ENCODE measurements around the gene SOST. TPM values are rescaled to one million over a fixed set of nuclear protein-coding genes. Genes with fewer than 3 reads are reported as not detected.

The SOST gene
- total RNA-seq, 1 donor from 2014 or later = 2.0 TPM

DNA sequence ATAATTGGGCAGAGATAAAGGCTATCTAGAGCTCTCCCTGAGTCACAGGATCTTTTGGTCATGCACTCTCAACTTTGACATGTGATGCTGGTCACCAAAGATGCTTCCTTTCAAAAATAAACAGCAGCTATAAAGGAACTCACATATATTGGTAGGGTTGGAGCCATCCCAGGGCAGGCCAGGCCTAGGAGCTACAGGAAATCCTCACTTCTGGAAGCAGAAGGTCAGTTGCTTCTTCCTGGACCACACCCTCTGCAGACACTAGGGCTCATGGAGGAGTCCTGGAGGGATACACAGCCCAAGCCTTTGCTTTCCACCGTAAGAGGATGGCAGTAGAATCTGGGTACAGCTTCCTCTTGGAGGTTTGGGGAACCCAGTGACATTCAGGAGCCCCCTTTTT, 24.6 kb downstream of the SOST start:
- no peaks in the 10 kb centered on the region for H3K27me3 Mint-ChIP-seq
- peaks cover 5% of the 10 kb centered on the region for H3K4me1 Mint-ChIP-seq (ENCODE audit: unreplicated experiment)
- TF ChIP-seq, protein P1, sequence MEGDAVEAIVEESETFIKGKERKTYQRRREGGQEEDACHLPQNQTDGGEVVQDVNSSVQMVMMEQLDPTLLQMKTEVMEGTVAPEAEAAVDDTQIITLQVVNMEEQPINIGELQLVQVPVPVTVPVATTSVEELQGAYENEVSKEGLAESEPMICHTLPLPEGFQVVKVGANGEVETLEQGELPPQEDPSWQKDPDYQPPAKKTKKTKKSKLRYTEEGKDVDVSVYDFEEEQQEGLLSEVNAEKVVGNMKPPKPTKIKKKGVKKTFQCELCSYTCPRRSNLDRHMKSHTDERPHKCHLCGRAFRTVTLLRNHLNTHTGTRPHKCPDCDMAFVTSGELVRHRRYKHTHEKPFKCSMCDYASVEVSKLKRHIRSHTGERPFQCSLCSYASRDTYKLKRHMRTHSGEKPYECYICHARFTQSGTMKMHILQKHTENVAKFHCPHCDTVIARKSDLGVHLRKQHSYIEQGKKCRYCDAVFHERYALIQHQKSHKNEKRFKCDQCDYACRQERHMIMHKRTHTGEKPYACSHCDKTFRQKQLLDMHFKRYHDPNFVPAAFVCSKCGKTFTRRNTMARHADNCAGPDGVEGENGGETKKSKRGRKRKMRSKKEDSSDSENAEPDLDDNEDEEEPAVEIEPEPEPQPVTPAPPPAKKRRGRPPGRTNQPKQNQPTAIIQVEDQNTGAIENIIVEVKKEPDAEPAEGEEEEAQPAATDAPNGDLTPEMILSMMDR (conservative IDR thresholded peaks at IDR 0.05) = no peak
- H3K9me3 Mint-ChIP-seq = no peaks in the 10 kb centered on the region
- no peaks in the 10 kb centered on the region for H3K36me3 Mint-ChIP-seq
- no peak for DNase-seq (ENCODE audit: extremely low spot score, unreplicated experiment)
- H3K4me3 Mint-ChIP-seq = no peak overlapping the region
- H3K27ac Mint-ChIP-seq = no peak overlapping the region

DNA sequence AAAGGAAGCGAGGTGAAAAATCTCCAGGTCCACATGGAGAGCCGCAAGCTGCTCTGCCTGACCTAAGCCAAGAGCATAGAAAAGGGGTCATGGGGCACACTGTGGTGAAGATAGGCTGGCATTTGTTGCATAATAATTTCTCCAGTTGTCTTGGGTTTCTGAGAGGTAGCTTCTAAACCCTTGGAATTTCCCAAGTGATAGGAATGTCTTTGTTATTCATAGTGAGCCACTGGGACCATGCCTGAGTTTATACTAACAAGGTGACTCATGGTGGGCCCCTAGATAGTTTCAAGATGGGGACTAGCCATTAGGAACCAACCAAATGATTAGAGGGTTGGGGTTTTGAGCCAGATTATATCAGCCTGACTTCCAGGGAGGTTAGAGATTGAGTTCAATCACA, 25.6 kb downstream of the SOST start:
- no peak overlapping the region for H3K4me3 Mint-ChIP-seq

DNA sequence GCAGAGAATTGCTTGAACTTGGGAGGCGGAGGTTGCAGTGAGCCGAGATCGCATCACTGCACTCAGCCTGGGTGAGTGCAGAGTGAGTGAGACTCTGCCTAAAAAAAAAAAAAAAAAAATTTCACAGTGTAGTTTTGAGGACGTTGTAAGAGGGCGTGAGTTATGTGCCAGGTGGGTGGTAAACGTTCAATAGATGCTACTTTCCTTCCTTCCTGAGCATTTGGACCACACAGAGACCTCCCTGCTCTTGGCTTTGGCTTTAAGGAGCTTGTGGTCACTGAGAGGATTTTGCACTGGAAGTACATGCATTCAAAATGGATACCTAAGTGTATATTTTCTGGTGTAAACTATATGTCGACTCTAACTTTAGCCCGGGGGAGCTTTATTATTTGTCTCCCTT, 30.5 kb downstream of the SOST start:
- no peaks in the 10 kb centered on the region for H3K9me3 Mint-ChIP-seq
- no peak overlapping the region for H3K27ac Mint-ChIP-seq
- no peaks in the 10 kb centered on the region for H3K36me3 Mint-ChIP-seq
- H3K4me1 Mint-ChIP-seq (ENCODE audit: unreplicated experiment) = peaks cover 10% of the 10 kb centered on the region
- H3K27me3 Mint-ChIP-seq = no peaks in the 10 kb centered on the region
- DNase-seq (ENCODE audit: extremely low spot score, unreplicated experiment) = no peak
- H3K4me3 Mint-ChIP-seq = no peak overlapping the region
- TF ChIP-seq, protein P1 (conservative IDR thresholded peaks at IDR 0.05) = no peak

More for the DNA sequence above, 25.6 kb downstream of the SOST start:
- Mint-ChIP-seq H3K36me3 (no peaks in the 10 kb centered on the region), H3K27ac (no peak overlapping the region), H3K9me3 (no peaks in the 10 kb centered on the region), H3K4me1 (ENCODE audit: unreplicated experiment) (peaks cover 5% of the 10 kb centered on the region), H3K27me3 (no peaks in the 10 kb centered on the region)
- TF ChIP-seq, protein P1 (conservative IDR thresholded peaks at IDR 0.05) = no peak
- no peak for DNase-seq (ENCODE audit: extremely low spot score, unreplicated experiment)

DNA sequence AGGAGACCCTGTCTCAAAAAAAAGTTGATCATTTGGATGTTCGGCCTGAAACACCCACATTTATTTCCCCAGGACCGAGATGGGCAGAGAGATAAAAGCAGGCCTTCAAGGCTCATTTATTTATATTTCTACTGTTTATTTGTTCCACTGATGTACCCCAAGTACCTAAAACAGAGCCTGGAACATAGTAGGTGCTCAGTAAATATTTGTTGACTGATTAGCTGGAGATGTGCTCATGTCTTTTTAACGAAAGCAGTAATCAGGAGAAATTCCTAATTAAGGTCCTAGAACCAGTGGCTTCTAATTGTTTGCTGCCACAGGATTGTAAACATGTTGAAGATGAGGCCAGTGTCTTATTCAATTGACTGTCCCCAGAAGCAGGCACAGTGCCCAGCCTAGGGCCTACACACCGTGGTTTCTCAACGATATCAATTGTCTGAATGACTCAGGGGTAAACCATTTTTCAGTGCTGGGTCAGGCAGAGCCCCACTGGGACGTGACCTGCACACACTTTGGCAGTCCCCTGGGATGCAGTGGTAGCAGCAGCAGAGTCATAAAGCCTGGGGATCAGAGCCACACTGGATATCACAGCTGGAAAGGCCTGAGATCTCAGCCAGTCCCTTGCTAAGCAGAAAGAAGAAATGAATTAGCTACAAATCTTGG, 34.8 kb downstream of the SOST start:
- H3K4me1 Mint-ChIP-seq (ENCODE audit: unreplicated experiment) = peaks cover 41% of the 10 kb centered on the region
- no peaks in the 10 kb centered on the region for H3K9me3 Mint-ChIP-seq
- no peak for DNase-seq (ENCODE audit: extremely low spot score, unreplicated experiment)
- peak overlapping the region; percentile 63 for H3K27ac Mint-ChIP-seq
- H3K36me3 Mint-ChIP-seq = no peaks in the 10 kb centered on the region
- peaks cover 6% of the 10 kb centered on the region for H3K27me3 Mint-ChIP-seq
- no peak overlapping the region for H3K4me3 Mint-ChIP-seq
- TF ChIP-seq, protein P1 (conservative IDR thresholded peaks at IDR 0.05) = no peak

GRCh38 chr17:43722870-43723665, 35.5 kb downstream of the SOST start:
- H3K36me3 Mint-ChIP-seq = no peaks in the 10 kb centered on the region
- peak overlapping the region; percentile 65 for H3K4me3 Mint-ChIP-seq
- H3K9me3 Mint-ChIP-seq = no peaks in the 10 kb centered on the region
- peaks cover 6% of the 10 kb centered on the region for H3K27me3 Mint-ChIP-seq
- peaks cover 47% of the 10 kb centered on the region for H3K4me1 Mint-ChIP-seq (ENCODE audit: unreplicated experiment)
- DNase-seq (ENCODE audit: extremely low spot score, unreplicated experiment) = no peak
- TF ChIP-seq, protein P1 (conservative IDR thresholded peaks at IDR 0.05) = no peak
- peak overlapping the region; percentile 63 for H3K27ac Mint-ChIP-seq

Data from type B pancreatic cell (in vitro differentiated cells).